HG03095 (cell line): ENCODE results near the gene LAMA3.

ENCODE experiments used
- ATAC-seq: cut with Tn5 transposase; IDR thresholded peaks from one replicate; pipeline ENCODE4 v1.9.1; 2021; ENCODE audit warnings: moderate library complexity; ENCODE audit not compliant: unreplicated experiment

Gene LAMA3

GRCh38 chr18:23689031-23689615, at the start of gene LAMA3:
Gene LAMA3 (plus strand): TSS chr18:23689453. CDS start chr18:23689684, 231 bp downstream.
- no peak for ATAC-seq

- ATAC-seq: no peak
Measured at GRCh38 chr18:23640052-23640451, 49.2 kb upstream of the LAMA3 start.

DNA sequence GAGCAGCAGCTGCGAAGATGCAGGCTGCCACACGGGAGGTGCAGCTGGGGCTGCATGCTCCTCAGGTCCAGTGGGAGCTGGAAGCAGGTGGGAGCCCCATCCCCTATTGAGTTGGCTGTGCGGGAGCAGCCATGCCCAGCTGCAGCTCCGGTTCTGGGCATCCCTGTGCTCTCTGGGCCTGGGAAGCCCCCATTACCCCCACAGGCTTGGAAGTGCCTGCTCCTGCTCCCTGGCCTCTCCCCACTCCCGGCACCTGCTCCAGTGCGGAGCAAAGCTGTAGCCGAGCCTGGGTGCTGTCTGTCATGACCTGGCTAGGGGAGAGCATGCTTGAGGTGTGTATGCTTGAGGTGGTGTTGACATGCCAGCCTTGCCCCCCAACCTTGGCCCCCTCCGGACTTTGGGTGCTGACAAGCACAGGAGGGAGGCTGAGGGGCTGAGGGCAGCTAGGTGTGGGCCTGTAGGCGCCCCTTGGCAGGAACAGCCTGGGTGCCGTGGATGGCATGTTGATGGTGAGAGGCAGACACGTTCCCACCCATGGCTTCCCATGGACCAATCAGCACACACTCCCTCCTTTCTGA, 48.0 kb upstream of the LAMA3 start:
- no peak for ATAC-seq

DNA sequence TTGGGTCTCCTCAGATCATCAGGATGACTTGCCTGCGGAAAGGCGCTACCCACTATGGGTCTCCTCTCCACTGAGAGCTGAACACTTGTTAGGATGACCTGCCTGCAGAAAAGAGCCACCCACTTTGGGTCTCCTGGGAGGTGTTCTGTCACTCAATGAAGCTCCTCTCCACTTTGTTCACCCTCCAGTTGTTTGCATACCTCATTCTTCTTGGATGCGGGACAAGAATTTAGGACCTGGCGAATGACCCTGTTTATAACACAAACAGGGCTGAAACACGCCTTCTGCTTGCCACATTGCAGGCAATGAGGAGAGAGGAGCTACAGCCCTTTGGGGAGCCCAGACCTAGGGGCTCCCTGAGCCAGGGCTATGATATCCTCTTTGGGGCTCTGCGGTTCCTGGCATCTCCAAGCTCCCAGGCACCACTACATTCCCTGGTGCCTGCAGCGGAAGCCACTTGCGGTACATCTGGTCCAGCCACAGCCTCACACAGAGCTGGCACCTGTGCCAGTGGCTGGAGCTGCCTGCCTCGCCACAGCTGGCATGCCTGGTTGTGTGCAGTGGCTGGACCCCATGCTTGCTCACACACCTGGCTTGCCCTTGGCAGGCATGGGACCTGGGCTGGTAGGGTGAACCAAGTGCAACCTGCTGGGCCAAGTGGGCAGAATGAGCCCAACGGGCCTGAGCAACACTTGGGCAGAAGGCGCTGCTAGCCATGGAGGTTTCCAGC, 47.2 kb upstream of the LAMA3 start:
- no peak for ATAC-seq

DNA sequence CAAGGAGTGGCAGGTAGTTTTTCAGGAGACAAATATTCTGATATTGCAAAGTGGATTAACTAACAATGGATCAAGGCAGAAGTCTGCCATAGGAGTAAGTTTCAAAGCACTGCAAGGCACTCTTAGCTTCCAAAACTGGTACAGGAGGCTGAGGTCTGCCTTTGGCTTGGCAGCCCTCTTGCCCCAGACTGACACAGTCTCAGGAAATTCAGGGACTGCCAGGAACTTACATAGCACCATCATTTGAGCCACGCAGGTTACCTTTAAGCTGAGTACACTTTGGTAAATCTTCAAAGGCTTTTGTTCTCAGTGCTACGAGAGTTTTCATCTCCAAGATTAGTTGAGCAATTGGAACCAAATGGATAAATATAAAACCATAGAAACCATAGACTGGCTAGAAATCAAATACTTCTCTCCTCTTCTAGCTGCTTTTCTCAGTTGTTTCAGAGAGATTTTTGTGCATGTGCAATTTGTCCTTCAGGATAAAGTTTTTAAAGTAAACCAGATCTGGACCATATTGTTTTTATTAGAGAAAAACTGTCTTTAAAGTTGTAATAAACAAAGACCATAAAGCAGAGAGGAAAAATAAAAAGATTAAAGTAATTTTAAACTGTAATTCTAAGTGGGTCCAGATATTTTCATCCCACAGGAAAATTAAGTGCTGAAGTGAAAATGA, 45.3 kb upstream of the LAMA3 start:
- ATAC-seq: no peak

DNA sequence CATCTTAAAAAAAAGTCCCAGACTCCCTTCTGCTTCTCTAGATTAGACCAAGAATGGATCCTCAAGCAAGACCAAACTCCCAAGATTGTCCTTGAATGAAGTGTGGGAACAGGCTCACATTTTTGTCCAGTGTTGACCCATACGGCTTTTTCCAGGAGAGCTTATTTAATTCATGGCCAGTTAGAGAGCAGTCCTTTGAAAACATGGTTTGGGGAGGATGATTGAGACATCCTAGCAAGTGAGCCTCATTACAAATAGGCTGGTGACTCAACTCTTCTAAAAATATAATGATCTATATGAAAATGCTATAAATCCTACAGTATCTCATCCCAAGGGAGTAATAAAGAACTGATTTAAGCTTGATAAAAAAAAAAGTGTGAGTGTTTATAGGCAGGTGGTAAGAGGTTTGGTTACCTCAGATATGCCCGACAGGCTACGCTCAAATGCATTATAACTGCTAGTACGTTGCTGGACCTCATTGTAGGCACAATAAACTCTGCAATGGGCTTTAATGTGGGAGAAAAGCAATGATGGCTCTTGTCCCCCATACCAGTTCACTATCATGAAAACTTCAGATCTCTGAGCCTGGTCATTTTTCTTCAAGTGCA, 43.6 kb upstream of the LAMA3 start:
- no peak for ATAC-seq

- no peak for ATAC-seq
Measured at GRCh38 chr18:23646282-23646681, 43.0 kb upstream of the LAMA3 start.

- no peak for ATAC-seq
Measured at GRCh38 chr18:23648456-23648855, 40.8 kb upstream of the LAMA3 start.

DNA sequence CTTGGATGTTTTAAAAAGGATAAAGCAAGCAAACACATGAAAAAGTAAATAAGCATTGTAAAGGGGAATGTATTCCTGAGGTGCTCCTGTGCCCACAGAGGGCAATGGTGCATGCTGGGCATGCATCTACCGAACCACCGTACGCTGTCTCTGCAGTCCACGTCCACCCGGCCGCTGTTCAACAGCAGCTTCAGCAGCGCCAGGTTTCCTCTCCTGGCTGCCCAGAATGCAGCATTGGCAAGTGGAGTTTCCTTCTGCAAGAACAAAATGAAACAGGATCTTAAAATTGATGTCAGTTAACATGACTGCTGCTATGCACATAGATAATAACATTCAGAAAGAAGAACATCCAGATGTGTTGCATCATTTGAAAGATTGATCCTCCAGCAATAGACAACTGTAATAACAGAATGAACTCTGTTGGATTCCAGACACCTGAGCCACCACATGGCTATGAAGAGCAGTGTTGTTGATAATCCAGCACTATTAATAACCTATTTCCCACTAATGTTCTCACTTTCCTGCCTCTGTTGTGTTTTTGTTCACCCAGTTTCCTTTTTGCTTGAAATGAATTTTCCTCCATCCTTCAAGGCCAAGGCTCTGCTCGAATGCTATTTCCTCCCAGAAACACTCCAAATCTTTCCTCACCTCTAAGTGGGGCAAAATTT, 40.2 kb upstream of the LAMA3 start:
- no peak for ATAC-seq

DNA sequence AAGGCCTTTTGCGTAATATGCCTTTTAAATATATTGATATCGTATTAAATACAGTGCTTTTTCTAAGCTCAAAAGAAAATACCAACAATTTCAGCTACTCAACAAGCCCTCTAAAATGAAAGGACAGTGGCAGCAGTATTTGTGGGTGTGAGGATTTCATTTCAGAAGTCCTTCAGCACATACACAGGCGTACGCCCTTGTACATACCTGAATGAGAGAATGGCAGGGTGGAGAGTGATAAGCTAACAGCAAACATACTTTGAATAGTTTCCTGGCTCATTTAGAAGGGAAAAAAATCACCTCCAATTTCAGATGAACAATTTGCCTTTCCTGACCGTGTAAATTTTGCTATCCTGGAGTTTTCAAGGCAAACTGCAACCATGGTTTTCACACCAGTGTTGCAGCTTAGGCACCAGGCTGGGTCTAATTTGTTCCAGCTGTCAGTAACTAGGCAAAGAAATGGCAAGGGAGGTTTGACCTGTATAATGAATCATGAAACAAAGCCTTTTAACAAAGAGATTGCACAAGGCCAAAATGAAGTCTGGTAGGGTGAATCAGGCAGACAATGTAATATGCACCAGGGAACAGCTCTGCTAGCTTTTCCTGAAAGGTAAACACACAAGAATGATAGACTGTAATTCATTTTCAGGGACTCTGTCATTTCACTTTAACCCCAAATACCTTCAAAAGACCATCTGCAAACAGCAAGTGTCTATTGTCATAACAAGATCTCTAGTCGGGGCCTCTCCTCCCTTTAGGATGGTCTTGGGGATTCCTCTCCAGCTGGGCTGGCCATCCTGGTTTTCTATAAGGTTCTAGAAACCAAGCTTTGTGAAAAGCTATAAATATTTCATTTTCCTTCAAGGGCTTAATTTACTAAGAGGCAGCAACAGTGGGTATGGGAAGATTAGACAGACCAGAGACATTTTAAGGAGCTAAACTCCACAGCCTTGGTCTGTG, 38.0 kb upstream of the LAMA3 start:
- no peak for ATAC-seq

DNA sequence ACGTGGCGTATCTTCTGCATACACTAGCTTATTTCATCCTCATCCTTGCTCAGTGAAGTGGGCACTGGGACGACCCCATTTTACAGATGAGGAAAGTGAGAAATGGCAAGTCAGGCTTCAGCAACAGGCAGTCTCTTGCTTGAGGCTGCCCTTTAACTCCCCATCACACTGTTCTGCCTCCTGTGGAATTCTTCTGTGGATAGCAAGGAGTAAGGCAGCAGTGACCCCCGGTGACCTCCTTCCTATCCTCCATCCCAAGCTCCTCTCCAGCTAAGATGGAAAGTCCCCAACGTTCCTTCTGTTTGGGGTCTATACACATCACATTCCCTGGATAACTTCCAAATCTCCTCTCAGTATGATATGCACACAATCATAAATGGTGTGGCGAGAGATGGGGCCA, 37.0 kb upstream of the LAMA3 start:
- no peak for ATAC-seq

DNA sequence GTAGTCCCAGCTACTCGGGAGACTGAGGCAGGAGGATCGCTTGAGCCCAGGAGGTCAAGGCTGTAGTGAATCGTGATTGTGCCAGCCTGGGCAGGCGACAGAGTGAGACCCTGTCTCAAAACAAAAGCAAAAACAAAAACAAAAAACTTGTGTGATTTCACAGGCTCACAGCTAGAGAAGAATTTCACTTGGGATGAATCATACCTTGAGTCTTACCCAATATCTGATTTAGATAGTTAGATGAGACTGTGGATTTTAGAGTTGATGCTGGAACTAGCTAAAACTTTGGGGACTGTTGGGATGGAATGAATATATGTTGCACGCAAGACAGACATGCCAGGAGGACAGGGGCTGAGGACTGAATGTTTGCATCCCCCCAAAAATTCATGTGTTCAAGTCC, 31.0 kb upstream of the LAMA3 start:
- no peak for ATAC-seq

DNA sequence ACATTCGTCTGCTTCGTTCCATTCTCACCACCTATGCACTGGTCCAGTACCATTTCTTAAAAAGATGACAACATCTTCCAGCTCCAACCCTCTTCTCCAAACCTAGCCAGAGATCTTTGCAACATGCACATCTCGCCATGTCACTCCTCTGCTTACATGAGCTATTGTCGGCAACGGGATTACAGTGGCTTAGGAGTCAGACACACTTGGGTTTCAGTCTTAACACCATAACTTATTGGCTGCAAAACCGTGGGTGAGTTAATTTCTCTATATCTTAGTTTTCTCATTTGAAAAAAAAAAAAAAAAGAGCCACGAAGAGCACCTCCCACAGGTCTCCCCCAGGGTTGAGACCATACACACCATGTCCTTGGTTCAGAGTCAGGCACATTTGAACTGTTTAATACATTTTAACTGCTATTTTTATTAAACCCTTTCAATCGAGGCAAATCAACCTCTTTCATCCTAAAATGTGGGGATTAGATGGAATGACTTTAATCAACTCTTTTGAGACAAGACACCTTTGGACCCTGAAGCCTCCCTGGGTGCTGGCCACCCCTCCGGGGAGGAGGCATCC, 27.4 kb upstream of the LAMA3 start:
- ATAC-seq: no peak

GRCh38 chr18:23662309-23663263, 26.7 kb upstream of the LAMA3 start, which contains the start of gene ANKRD29:
Gene ANKRD29 (minus strand): TSS chr18:23662911. CDS start chr18:23662730, 181 bp downstream.
- no peak for ATAC-seq

- no peak for ATAC-seq
Measured at GRCh38 chr18:23664674-23665073, 24.6 kb upstream of the LAMA3 start.

GRCh38 chr18:23667114-23667513, 22.1 kb upstream of the LAMA3 start:
- no peak for ATAC-seq

GRCh38 chr18:23668731-23669130, 20.5 kb upstream of the LAMA3 start:
- ATAC-seq: no peak

- no peak for ATAC-seq
Measured at GRCh38 chr18:23669202-23669766, 20.0 kb upstream of the LAMA3 start.
